H1 (cell line): ENCODE results near the gene IFNL3. TPM values are rescaled to one million over a fixed set of nuclear protein-coding genes. Genes with fewer than 3 reads are reported as not detected.

Experiments used
- CTCF ChIA-PET: fragments of 300-600 bp; sonication (Branson Sonifier 250); formaldehyde crosslinking; loops from one replicate; lab custom pipeline; 2021; ENCODE audit not compliant: partially characterized antibody; lab: Charles Lee
- POLR2A ChIA-PET: fragments of 300-600 bp; sonication (Branson Sonifier 250); formaldehyde crosslinking; loops from one replicate; lab custom pipeline; 2021; ENCODE audit warnings: inconsistent platforms; ENCODE audit not compliant: partially characterized antibody; lab: Charles Lee
- DNase-seq, 2 experiments: peaks; one replicate each; pipeline versions ENCODE4 v3.0.0 to v3.0.0-alpha.2; 2010 to 2022; ENCODE audit warnings: low spot score in 2 of 2, low read depth in 1 of 2, mixed read lengths in 1 of 2
- FAIRE-seq: peaks from 2 replicates; lab custom pipeline; 2011; peaks lifted over from hg19 to GRCh38; lab: Jason Lieb, UNC
- H2AFZ ChIP-seq: 2 replicates; pipeline ENCODE4 v1.8.1; 2012; ENCODE audit warnings: low read length, inconsistent platforms
- H2AK5ac ChIP-seq: 2 replicates; pipeline ENCODE4 v1.6.1; 2013; ENCODE audit warnings: low read depth, low read length
- H2BK120ac ChIP-seq: replicated peaks from 2 replicates; pipeline ENCODE3; 2013; ENCODE audit warnings: low read depth, low read length, inconsistent platforms
- H2BK12ac ChIP-seq: 2 replicates; pipeline ENCODE4 v1.6.1; 2013; ENCODE audit warnings: low read depth, low read length
- H2BK15ac ChIP-seq: 2 replicates; pipeline ENCODE4 v1.6.1; 2013; ENCODE audit warnings: low read length
- H2BK20ac ChIP-seq: 2 replicates; pipeline ENCODE4 v1.6.1; 2013; ENCODE audit warnings: low read length
- H2BK5ac ChIP-seq: 2 replicates; pipeline ENCODE4 v1.6.1; 2013; ENCODE audit warnings: low read depth, low read length
- H3K14ac ChIP-seq: 2 replicates; pipeline ENCODE4 v1.6.1; 2013; ENCODE audit warnings: inconsistent platforms; ENCODE audit not compliant: insufficient read length
- H3K18ac ChIP-seq: 2 replicates; pipeline ENCODE4 v1.6.1; 2013; ENCODE audit warnings: low read length; ENCODE audit errors: extremely low read depth
- H3K23ac ChIP-seq: 2 replicates; pipeline ENCODE4 v1.6.1; 2013; ENCODE audit warnings: inconsistent platforms; ENCODE audit not compliant: insufficient read length
- H3K23me2 ChIP-seq: 2 replicates; pipeline ENCODE4 v1.6.1; 2013; ENCODE audit warnings: low read depth, low read length
- H3K27ac ChIP-seq: 2 replicates; pipeline ENCODE4 v1.6.1; 2011; ENCODE audit warnings: low read depth, low read length, inconsistent platforms
- H3K27me3 ChIP-seq, 4 experiments: replicated peaks in 1 of 4; 1 replicate in 1 of 4; 2 replicates in 3 of 4; pipeline versions ENCODE4 v1.6.1 to v1.8.1; 2011 to 2013; ENCODE audit warnings: low read length in 3 of 4, mild to moderate bottlenecking in 3 of 4, inconsistent platforms in 2 of 4, mixed read lengths in 2 of 4, moderate library complexity in 1 of 4; ENCODE audit not compliant: control insufficient read depth in 3 of 4, insufficient read depth in 3 of 4; ENCODE audit errors: extremely low read depth in 1 of 4
- H3K36me3 ChIP-seq, 4 experiments: 2 replicates each; pipeline versions ENCODE4 v1.6.1 to v1.8.1; 2011 to 2013; ENCODE audit warnings: mild to moderate bottlenecking in 4 of 4, low read length in 3 of 4, moderate library complexity in 2 of 4, control low read depth in 1 of 4, inconsistent platforms in 1 of 4; ENCODE audit not compliant: insufficient read depth in 4 of 4, control insufficient read depth in 2 of 4
- H3K4ac ChIP-seq: replicated peaks from 2 replicates; pipeline ENCODE3; 2013; ENCODE audit warnings: low read length, low read depth, mixed read lengths, inconsistent platforms; ENCODE audit not compliant: insufficient read length
- H3K4me1 ChIP-seq, 4 experiments: replicated peaks in 1 of 4; 1 replicate in 1 of 4; 2 replicates in 3 of 4; pipeline versions ENCODE4 v1.6.1 to v1.8.1; 2011 to 2013; ENCODE audit warnings: low read length in 3 of 4, inconsistent platforms in 2 of 4, mixed read lengths in 1 of 4; ENCODE audit not compliant: insufficient read depth in 4 of 4, control insufficient read depth in 3 of 4
- H3K4me2 ChIP-seq, 2 experiments: 2 replicates each; pipeline versions ENCODE4 v1.6.1 to v1.8.1; 2011 to 2013; ENCODE audit warnings: low read depth in 2 of 2, low read length in 2 of 2, control low read depth in 1 of 2, inconsistent platforms in 1 of 2, mild to moderate bottlenecking in 1 of 2; ENCODE audit not compliant: insufficient read depth in 1 of 2
- H3K4me3 ChIP-seq, 4 experiments: fragments of 200-600, 300-600 bp in 1 of 4; sonication (generic), shearing (Covaris generic), sonication (Bioruptor Twin) in 1 of 4; 2 replicates each; pipeline versions ENCODE4 v1.5.1 to v1.8.1; 2011 to 2016; ENCODE audit warnings: low read length in 4 of 4, low read depth in 3 of 4, control low read depth in 2 of 4, inconsistent platforms in 2 of 4, mild to moderate bottlenecking in 2 of 4, mixed read lengths in 1 of 4, moderate library complexity in 1 of 4; ENCODE audit not compliant: insufficient read depth in 2 of 4; ENCODE audit errors: extremely low read depth in 1 of 4
- H3K56ac ChIP-seq: replicated peaks from 2 replicates; pipeline ENCODE3; 2013; ENCODE audit warnings: low read depth, mild to moderate bottlenecking, mixed read lengths, low read length, inconsistent platforms; ENCODE audit not compliant: insufficient read length
- H3K79me1 ChIP-seq: 2 replicates; pipeline ENCODE4 v1.6.1; 2013; ENCODE audit warnings: low read depth, low read length, control low read depth
- H3K79me2 ChIP-seq, 2 experiments: 2 replicates each; pipeline versions ENCODE4 v1.6.1 to v1.8.1; 2012 to 2013; ENCODE audit warnings: low read length in 2 of 2, mild to moderate bottlenecking in 2 of 2, inconsistent platforms in 1 of 2; ENCODE audit not compliant: insufficient read depth in 2 of 2, control insufficient read depth in 1 of 2
- H3K9ac ChIP-seq, 4 experiments: replicated peaks in 1 of 4; 1 replicate in 1 of 4; 2 replicates in 3 of 4; pipeline versions ENCODE4 v1.6.1 to v1.8.1; 2011 to 2013; ENCODE audit warnings: low read depth in 3 of 4, low read length in 3 of 4, control low read depth in 2 of 4, mild to moderate bottlenecking in 2 of 4, moderate library complexity in 2 of 4, inconsistent platforms in 1 of 4; ENCODE audit errors: extremely low read depth in 1 of 4
- H3K9me3 ChIP-seq, 2 experiments: 2 replicates each; pipeline versions ENCODE4 v1.6.1 to v1.8.1; 2012 to 2013; ENCODE audit warnings: mild to moderate bottlenecking in 2 of 2, moderate library complexity in 2 of 2, control low read depth in 1 of 2, inconsistent platforms in 1 of 2, low read depth in 1 of 2, low read length in 1 of 2, mixed read lengths in 1 of 2; ENCODE audit not compliant: insufficient read depth in 2 of 2
- H4K20me1 ChIP-seq, 2 experiments: replicated peaks in 1 of 2; 2 replicates each; pipeline versions ENCODE3 to v1.8.1; 2011 to 2013; ENCODE audit warnings: inconsistent platforms in 2 of 2, low read length in 2 of 2, mild to moderate bottlenecking in 1 of 2; ENCODE audit not compliant: insufficient read depth in 2 of 2, control insufficient read depth in 1 of 2
- H4K5ac ChIP-seq: 2 replicates; pipeline ENCODE4 v1.6.1; 2013; ENCODE audit warnings: low read length, low read depth, mixed read lengths, inconsistent platforms; ENCODE audit not compliant: insufficient read length
- H4K8ac ChIP-seq: 2 replicates; pipeline ENCODE4 v1.8.0; 2013; ENCODE audit warnings: mild to moderate bottlenecking, moderate library complexity, low read length, inconsistent platforms; ENCODE audit not compliant: insufficient read depth; ENCODE audit errors: extremely low read depth
- H4K91ac ChIP-seq: replicated peaks from 2 replicates; pipeline ENCODE3; 2013; ENCODE audit warnings: low read length, mixed read lengths, inconsistent platforms; ENCODE audit not compliant: insufficient read length
- POU5F1 ChIP-seq: IDR thresholded peaks from 2 replicates; pipeline ENCODE4 v1.6.1; 2011; ENCODE audit warnings: low read depth, mild to moderate bottlenecking, low read length, moderate library complexity
- WGBS, 2 experiments: shearing (Covaris generic) in 1 of 2; methylation state at CpG; one replicate each; pipeline versions ENCODE4 v1.1.6 to v1.1.7; 2013 to 2015; ENCODE audit warnings: low lambda C conversion rate in 2 of 2, mixed read lengths in 2 of 2, inconsistent platforms in 1 of 2, low coverage in 1 of 2, missing lambda C conversion rate in 1 of 2; ENCODE audit not compliant: insufficient replicate concordance in 2 of 2, insufficient coverage in 1 of 2, insufficient read length in 1 of 2; ENCODE audit errors: extremely low coverage in 1 of 2, missing lambda C conversion rate in 1 of 2; 5-methylcytosine and 5-hydroxymethylcytosine counted together
- polyA plus RNA-seq, 7 experiments: library from polyadenylated mRNA; depleted of rRNA in 3 of 7; stranded (reverse) in 5 of 7; unstranded in 2 of 7; fragments of >200 nt in 5 of 7; fragments of 200-250 nt in 2 of 7; gene quantifications; 1 replicate in 5 of 7; 2 replicates in 1 of 7; 4 replicates in 1 of 7; pipeline versions ENCODE4 v1.2.1 to v1.2.3, GENCODE V29; 2011 to 2013; ENCODE audit warnings: missing spikeins in 2 of 7, mixed read lengths in 2 of 7
- total RNA-seq: library from RNA; stranded (reverse); fragmentation: NEBNext Ultra II Directional; extraction: Animal tissue kit (Norgen Biotek cat#: 25700); gene quantifications from 2 replicates; pipeline ENCODE4 v1.2.1, GENCODE V29; 2021

Gene IFNL3
- total and polyA plus RNA-seq, 2 of the 8 experiments (the other 6 are each of a cell fraction or from before 2014, with no cell fraction given), result 0.11 TPM; not detected in 1

DNA sequence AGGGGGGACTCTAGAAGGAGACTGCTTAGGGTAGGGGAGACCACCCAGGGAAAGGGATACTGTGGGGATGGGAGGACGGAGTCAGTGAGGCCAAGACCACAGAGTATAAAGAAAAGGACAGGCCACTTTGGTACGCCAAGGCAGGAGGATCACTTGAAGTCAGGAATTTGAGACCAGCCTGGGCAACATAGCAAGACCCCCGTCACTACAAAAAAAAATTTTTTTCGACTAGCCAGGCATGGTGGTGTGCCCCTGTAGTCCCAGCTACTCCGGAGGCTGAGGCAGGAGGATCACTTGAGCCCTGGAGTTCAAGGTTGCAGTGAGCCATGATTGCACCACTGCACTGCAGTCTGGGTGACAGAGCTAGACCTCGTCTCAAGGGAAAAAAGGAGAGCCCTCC, 6.6 kb downstream of the IFNL3 start:
- H2BK12ac ChIP-seq, result no peak overlapping the region
- H3K79me2 ChIP-seq, result no peaks in the 10 kb centered on the region
- no peak overlapping the region for H4K91ac ChIP-seq
- H3K23me2 ChIP-seq, result peaks cover 2% of the 10 kb centered on the region; the same call in 1 of the 2 replicates
- H3K9ac ChIP-seq, result no peak overlapping the region
- peaks cover 0 to 4% (median 1%) of the 10 kb centered on the region in 4 experiments; a peak in 2 of 7 replicates for H3K27me3 ChIP-seq
- no peak overlapping the region for H3K18ac ChIP-seq
- no peak overlapping the region for H3K23ac ChIP-seq
- H2AK5ac ChIP-seq, result no peak overlapping the region
- ChIA-PET CTCF (interaction anchor here (0.7 to 2.1 kb wide), 3 partner anchors 26 to 127 kb away, joined by 3 to 10 read pairs (median 4); no protein-coding TSS in a partner anchor), POLR2A (interaction anchor here (0.6 kb wide), 1 partner anchor 182 kb away, joined by 3 read pairs; no protein-coding TSS in a partner anchor)
- no peak overlapping the region for H3K4me3 ChIP-seq
- no peak overlapping the region for H3K14ac ChIP-seq
- H2BK120ac ChIP-seq, result no peak overlapping the region
- H4K5ac ChIP-seq, result no peak overlapping the region
- no peak overlapping the region for H3K4me2 ChIP-seq
- H3K36me3 ChIP-seq, result no peaks in the 10 kb centered on the region
- no peak overlapping the region for H3K4ac ChIP-seq
- H3K56ac ChIP-seq, result no peak overlapping the region
- H2BK5ac ChIP-seq, result no peak overlapping the region
- no peak overlapping the region for H2AFZ ChIP-seq
- DNase-seq, result no peak
- no peaks in the 10 kb centered on the region for H3K9me3 ChIP-seq
- H4K20me1 ChIP-seq, result peaks cover 0 to 1% of the 10 kb centered on the region in 2 experiments
- no peaks in the 10 kb centered on the region for H3K4me1 ChIP-seq
- H4K8ac ChIP-seq, result no peak overlapping the region
- no peak overlapping the region for H2BK20ac ChIP-seq
- H3K79me1 ChIP-seq, result no peaks in the 10 kb centered on the region
- no peak overlapping the region for H3K27ac ChIP-seq
- no peak for FAIRE-seq
- no peak overlapping the region for H2BK15ac ChIP-seq
- 75% methylated on average over 6 of the region's 6 CpGs; no CpG with 5 or more reads in 1 of the 2 experiments for WGBS, 2 experiments
- no peak for TF ChIP-seq POU5F1
